Testis (tissue), 3 donors: Measurements from ENCODE around the gene WNT2. TPM values are rescaled to one million over a fixed set of nuclear protein-coding genes. Genes with fewer than 3 reads are reported as not detected.

Experiments used
- DNase-seq: peaks from one replicate; pipeline ENCODE4 v3.0.0-alpha.2; 2019
- H3K27ac ChIP-seq, 2 donors: fragments of 200-600 bp; sonication (generic); one replicate each; pipeline ENCODE4 v1.5.1; 2019
- H3K27me3 ChIP-seq: fragments of 200-600 bp; sonication (generic); one replicate; pipeline ENCODE4 v1.5.1; 2019
- H3K36me3 ChIP-seq: fragments of 200-600 bp; sonication (generic); one replicate; pipeline ENCODE4 v1.5.1; 2017; ENCODE audit warnings: low read depth; ENCODE audit errors: missing control alignments
- H3K4me1 ChIP-seq: fragments of 200-600 bp; sonication (generic); one replicate; pipeline ENCODE4 v1.5.1; 2019
- H3K4me3 ChIP-seq, 2 donors: fragments of 200-600 bp; sonication (generic); one replicate each; pipeline ENCODE4 v1.5.1; 2017 to 2019
- H3K9me3 ChIP-seq: fragments of 200-600 bp; sonication (generic); one replicate; pipeline ENCODE4 v1.5.1; 2017
- CTCF ChIP-seq, 3 experiments: fragments of 450-650 bp in 2 of 3; fragments of 200-600 bp in 1 of 3; sonication (generic) in 1 of 3; IDR thresholded peaks; one replicate each; pipeline ENCODE4 v1.5.1; 2016 to 2019; ENCODE audit warnings: antibody characterized with exemption in 3 of 3, mild to moderate bottlenecking in 2 of 3, moderate library complexity in 1 of 3
- POLR2A ChIP-seq: fragments of 450-650 bp; IDR thresholded peaks from one replicate; pipeline ENCODE4 v1.6.1; 2017; ENCODE audit warnings: antibody characterized with exemption, mild to moderate bottlenecking, moderate library complexity
- WGBS, 2 donors: methylation state at CpG; one replicate each; pipeline ENCODE4 v1.1.5; 2018; 5-methylcytosine and 5-hydroxymethylcytosine counted together
- intact Hi-C: fragments of 100-400 bp; cut with DNase I; formaldehyde crosslinking; loops from one replicate; pipeline ENCODE4 v1.15.1; 2023; ENCODE audit warnings: low total_unique reads
- polyA plus RNA-seq: library from polyadenylated mRNA; stranded (reverse); fragments of 350-450 nt; fragmentation: Illumina TruSeq; extraction: RNeasy Lipid Tissue Mini Kit (QIAGEN cat#74804); gene quantifications from one replicate; pipeline ENCODE4 v1.2.3, GENCODE V29; 2014; ENCODE audit warnings: low read depth, low replicate concordance; ENCODE audit not compliant: insufficient read depth
- total RNA-seq, 2 donors: library from RNA; depleted of rRNA; stranded (reverse); fragments of >200 nt; gene quantifications; one replicate each; pipeline ENCODE4 v1.2.3, GENCODE V29; 2016

WNT2 gene
- total and polyA plus RNA-seq, 3 donors from 2014 or later: 1.3 to 6.5 (median 2.7) TPM

DNA sequence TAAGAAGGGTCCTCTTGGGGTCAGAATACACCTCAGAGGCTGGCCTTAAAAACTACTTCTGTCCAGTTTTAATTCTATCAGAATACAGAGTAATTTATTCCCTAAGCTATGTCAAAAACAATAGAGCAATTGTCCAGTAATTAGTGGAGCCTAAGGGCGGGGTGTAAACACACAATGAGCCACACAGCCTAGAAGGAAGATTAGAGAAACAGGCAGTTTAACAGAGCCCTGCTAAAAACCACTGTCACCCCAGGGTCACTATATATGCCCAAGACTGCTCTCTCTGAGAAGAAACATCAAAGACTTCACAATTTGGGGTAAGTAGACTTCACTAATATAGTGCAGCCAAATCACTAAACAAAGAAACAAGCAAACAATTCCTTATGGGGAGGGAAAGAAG lies 27.2 kb upstream of the WNT2 start:
- TF ChIP-seq POLR2A (no peak), CTCF (IDR thresholded peaks at IDR 0.05) (no peak)
- Histone ChIP-seq H3K4me3 (no peak overlapping the region), H3K27ac (no peak overlapping the region), H3K27me3 (no peaks in the 10 kb centered on the region), H3K4me1 (no peaks in the 10 kb centered on the region), H3K9me3 (no peaks in the 10 kb centered on the region), H3K36me3 (no peaks in the 10 kb centered on the region)
- WGBS, 2 donors: 71 to 86% methylated on average over 1 of the region's 1 CpG
- intact Hi-C loops: no loop called here
- no peak for DNase-seq

- H3K27me3 ChIP-seq: no peaks in the 10 kb centered on the region
- 91 to 100% methylated on average over 2 of the region's 2 CpGs for WGBS, 2 donors
- H3K4me1 ChIP-seq: no peaks in the 10 kb centered on the region
- TF ChIP-seq CTCF (IDR thresholded peaks at IDR 0.05) (no peak), POLR2A (no peak)
- H3K4me3 ChIP-seq: no peak overlapping the region
- no peak overlapping the region for H3K27ac ChIP-seq
- H3K36me3 ChIP-seq: no peaks in the 10 kb centered on the region
- no peaks in the 10 kb centered on the region for H3K9me3 ChIP-seq
- DNase-seq: no peak
- intact Hi-C loops: no loop called here
Observed at GRCh38 chr7:117349570-117349969, 26.7 kb upstream of the WNT2 start.

DNA sequence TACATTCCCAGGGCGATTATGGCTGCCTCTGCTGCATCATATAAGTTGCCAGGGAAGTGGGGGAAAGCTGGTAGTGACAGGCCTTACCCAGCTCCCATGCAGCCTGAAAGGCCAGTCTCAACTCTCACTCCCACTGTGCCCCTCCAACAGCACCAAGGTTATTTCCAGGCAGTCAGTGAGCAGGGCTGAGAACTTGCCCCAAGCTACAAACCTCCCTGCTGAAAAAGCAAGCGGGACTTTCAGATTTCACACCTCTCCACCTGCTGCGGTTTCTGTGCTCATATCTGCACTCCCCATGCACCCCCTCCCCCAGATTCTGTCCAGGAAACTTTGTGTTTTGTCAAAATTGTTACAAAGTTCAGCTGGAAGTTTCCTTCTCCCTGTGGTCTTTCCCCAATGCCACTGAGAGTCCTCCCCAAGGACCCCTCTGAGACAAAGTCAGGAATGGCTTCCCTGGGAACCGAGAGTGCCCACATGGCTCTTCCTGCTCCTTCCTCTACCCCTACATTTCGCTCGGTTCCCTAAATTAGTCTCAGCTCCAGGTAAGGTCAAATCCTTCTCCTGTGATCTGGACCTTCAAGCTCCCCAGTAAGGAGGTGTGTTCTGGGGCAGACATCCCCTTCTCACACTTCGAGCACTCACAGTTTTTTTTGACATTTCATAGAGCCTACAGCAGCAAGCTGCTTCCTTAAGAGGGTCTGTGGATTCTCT lies 25.3 kb upstream of the WNT2 start:
- intact Hi-C loops: no loop called here
- 79 to 81% methylated on average over 7 of the region's 7 CpGs for WGBS, 2 donors

DNA sequence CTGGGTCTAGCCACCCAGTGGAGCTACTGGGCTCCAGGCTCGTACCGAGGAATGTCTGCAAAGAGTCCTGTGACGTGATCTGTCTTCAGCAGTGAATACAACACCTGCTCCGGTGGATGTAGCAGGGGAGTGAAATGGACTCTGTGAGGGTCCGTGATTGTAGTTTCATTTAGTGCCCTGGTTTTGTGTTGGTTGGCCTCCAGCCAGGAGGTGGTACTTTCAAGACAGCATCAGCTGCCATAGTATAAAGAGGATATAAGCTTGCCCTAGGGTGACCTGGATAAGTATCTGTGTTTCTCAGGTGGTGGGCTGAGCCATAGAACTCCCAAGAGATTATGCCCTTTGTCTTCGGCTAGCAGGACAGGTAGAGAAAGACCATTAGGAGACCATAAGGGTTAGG lies 24.6 kb upstream of the WNT2 start:
- Histone ChIP-seq H3K36me3 (no peaks in the 10 kb centered on the region), H3K27me3 (no peaks in the 10 kb centered on the region), H3K4me3 (no peak overlapping the region), H3K9me3 (no peaks in the 10 kb centered on the region), H3K27ac (no peak overlapping the region), H3K4me1 (no peaks in the 10 kb centered on the region)
- no peak for DNase-seq
- intact Hi-C loops: no loop called here
- TF ChIP-seq CTCF (IDR thresholded peaks at IDR 0.05) (no peak), POLR2A (no peak)
- WGBS, 2 donors: 85 to 87% methylated on average over 6 of the region's 6 CpGs

More for the DNA sequence above, 25.3 kb upstream of the WNT2 start:
- TF ChIP-seq CTCF (IDR thresholded peaks at IDR 0.05) (no peak), POLR2A (no peak)
- no peaks in the 10 kb centered on the region for H3K9me3 ChIP-seq
- no peak overlapping the region for H3K4me3 ChIP-seq
- H3K27me3 ChIP-seq: no peaks in the 10 kb centered on the region
- no peaks in the 10 kb centered on the region for H3K4me1 ChIP-seq
- DNase-seq: no peak
- no peak overlapping the region for H3K27ac ChIP-seq
- H3K36me3 ChIP-seq: no peaks in the 10 kb centered on the region

- intact Hi-C loops: no loop called here
- Histone ChIP-seq H3K9me3 (no peaks in the 10 kb centered on the region), H3K27me3 (no peaks in the 10 kb centered on the region), H3K4me1 (no peaks in the 10 kb centered on the region), H3K4me3 (no peak overlapping the region), H3K27ac (no peak overlapping the region), H3K36me3 (no peaks in the 10 kb centered on the region)
- DNase-seq: no peak
- no peak for TF ChIP-seq POLR2A
- no peak for TF ChIP-seq CTCF (IDR thresholded peaks at IDR 0.05)
Observed at GRCh38 chr7:117346161-117346560, 23.3 kb upstream of the WNT2 start.
